ENCODE data around the gene LRMDA. TPM values are rescaled to one million over a fixed set of nuclear protein-coding genes. Genes with fewer than 3 reads are reported as not detected.

The LRMDA gene
- total RNA-seq, 1 donor from 2014 or later = 29.9 TPM

GRCh38 chr10:75450644-75451640 lies 19.5 kb downstream of the LRMDA start:
- Histone ChIP-seq H3K9me3 (no peaks in the 10 kb centered on the region), H3K36me3 (peaks cover 4% of the 10 kb centered on the region), H3K4me1 (peaks cover 10% of the 10 kb centered on the region), H3K4me3 (no peak overlapping the region), H3K27ac (no peak overlapping the region), H3K27me3 (ENCODE audit: low read depth) (no peaks in the 10 kb centered on the region)
- intact Hi-C loops (cut with DNase I) = no loop called here
- ATAC-seq (no peak), DNase-seq (no peak)
- no peak for TF ChIP-seq CTCF (IDR thresholded peaks at IDR 0.05)

- intact Hi-C loops (cut with DNase I) = no loop called here
- peaks cover 10% of the 10 kb centered on the region for H3K4me1 ChIP-seq
Observed at GRCh38 chr10:75451831-75452230, 20.4 kb downstream of the LRMDA start.

GRCh38 chr10:75452997-75453396 lies 21.6 kb downstream of the LRMDA start:
- peaks cover 10% of the 10 kb centered on the region for H3K4me1 ChIP-seq
- no peaks in the 10 kb centered on the region for H3K9me3 ChIP-seq
- intact Hi-C loops (cut with DNase I) = no loop called here
- no peaks in the 10 kb centered on the region for H3K27me3 ChIP-seq (ENCODE audit: low read depth)
- H3K4me3 ChIP-seq = no peak overlapping the region
- no peak for TF ChIP-seq CTCF (IDR thresholded peaks at IDR 0.05)
- DNase-seq = no peak
- ATAC-seq = no peak
- no peak overlapping the region for H3K27ac ChIP-seq
- H3K36me3 ChIP-seq = peaks cover 4% of the 10 kb centered on the region

More at GRCh38 chr10:75451831-75452230, 20.4 kb downstream of the LRMDA start:
- Histone ChIP-seq H3K9me3 (no peaks in the 10 kb centered on the region), H3K4me3 (no peak overlapping the region), H3K27ac (no peak overlapping the region), H3K27me3 (ENCODE audit: low read depth) (no peaks in the 10 kb centered on the region), H3K36me3 (peaks cover 4% of the 10 kb centered on the region)
- no peak for ATAC-seq
- no peak for DNase-seq
- TF ChIP-seq CTCF (IDR thresholded peaks at IDR 0.05) = no peak

GRCh38 chr10:75456122-75456521 lies 24.7 kb downstream of the LRMDA start:
- Histone ChIP-seq H3K4me1 (no peaks in the 10 kb centered on the region), H3K4me3 (no peak overlapping the region), H3K36me3 (peaks cover 4% of the 10 kb centered on the region), H3K27me3 (ENCODE audit: low read depth) (no peaks in the 10 kb centered on the region), H3K9me3 (no peaks in the 10 kb centered on the region), H3K27ac (no peak overlapping the region)
- no peak for TF ChIP-seq CTCF (IDR thresholded peaks at IDR 0.05)
- ATAC-seq (no peak), DNase-seq (no peak)
- intact Hi-C loops (cut with DNase I) = no loop called here

GRCh38 chr10:75460059-75460458 lies 28.6 kb downstream of the LRMDA start:
- Histone ChIP-seq H3K27ac (no peak overlapping the region), H3K4me1 (no peaks in the 10 kb centered on the region), H3K4me3 (no peak overlapping the region), H3K9me3 (no peaks in the 10 kb centered on the region), H3K27me3 (ENCODE audit: low read depth) (no peaks in the 10 kb centered on the region), H3K36me3 (peaks cover 4% of the 10 kb centered on the region)
- DNase-seq = no peak
- no peak for ATAC-seq
- intact Hi-C loops (cut with DNase I) = no loop called here
- no peak for TF ChIP-seq CTCF (IDR thresholded peaks at IDR 0.05)
